GM19463 (cell line): Measurements from ENCODE around the gene MINDY4.

Experiments
- ATAC-seq: cut with Tn5 transposase; IDR thresholded peaks from one replicate; pipeline ENCODE4 v1.9.1; 2021; ENCODE audit warnings: mild to moderate bottlenecking, moderate library complexity; ENCODE audit not compliant: unreplicated experiment

Gene MINDY4

DNA sequence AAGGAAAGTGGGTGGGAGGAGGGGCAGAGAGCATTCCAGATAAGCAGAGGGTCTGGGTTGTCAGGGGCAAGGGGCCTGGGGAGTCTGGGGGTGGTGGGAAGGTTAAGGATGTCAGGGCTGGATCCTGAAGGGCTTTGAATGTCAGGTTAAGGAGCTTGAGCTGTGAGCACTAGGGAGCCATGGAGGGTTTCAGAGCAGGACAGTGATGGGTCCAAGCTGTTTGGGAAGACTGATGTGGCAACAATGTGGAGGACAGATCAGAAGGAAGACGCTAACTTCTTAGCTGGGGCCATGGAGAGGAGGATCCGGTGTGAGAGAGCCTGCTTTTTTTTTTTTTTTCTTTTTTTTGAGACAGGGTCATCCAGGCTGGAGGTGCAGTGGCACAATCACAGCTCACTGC, 126.6 kb downstream of the MINDY4 start:
- ATAC-seq: no peak

DNA sequence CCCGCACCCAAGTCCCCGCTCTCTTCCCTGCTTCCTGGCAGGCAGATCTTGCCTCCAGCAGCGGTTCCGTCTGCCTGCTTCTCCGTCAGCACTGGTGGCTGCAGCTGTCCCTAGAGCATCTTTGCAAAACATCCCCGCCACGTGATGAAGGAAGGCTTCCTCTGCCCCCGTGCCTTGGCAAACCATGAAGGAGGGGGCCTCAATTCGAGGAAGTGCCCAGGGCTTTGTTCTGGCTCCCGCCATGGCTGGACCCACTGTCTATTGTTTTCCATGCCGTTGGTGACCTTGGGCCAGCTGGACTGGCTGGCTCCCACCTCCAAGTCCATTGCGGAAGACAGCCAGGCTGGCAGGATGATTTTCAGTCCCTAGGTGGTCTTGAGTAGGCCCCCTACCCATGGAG, 127.2 kb downstream of the MINDY4 start:
- ATAC-seq: no peak

DNA sequence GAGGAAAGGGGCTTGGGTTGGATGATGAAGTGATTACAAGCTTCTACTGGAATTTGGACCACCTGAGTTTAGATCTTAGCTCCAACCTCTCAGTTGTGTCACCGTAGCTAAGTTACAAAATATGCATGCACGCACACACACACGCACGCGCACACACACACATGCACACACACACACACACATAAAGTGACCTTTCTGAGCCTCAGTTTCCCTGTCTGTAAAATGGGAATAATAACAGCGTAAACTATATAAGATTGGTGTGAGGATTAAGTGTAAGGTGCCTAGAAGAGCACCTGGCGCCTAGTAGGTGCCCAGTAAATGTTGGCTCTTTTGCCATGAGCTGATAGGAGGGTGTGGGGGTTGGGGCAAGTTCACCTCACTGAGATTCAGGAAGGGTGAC, 127.8 kb downstream of the MINDY4 start:
- no peak for ATAC-seq

DNA sequence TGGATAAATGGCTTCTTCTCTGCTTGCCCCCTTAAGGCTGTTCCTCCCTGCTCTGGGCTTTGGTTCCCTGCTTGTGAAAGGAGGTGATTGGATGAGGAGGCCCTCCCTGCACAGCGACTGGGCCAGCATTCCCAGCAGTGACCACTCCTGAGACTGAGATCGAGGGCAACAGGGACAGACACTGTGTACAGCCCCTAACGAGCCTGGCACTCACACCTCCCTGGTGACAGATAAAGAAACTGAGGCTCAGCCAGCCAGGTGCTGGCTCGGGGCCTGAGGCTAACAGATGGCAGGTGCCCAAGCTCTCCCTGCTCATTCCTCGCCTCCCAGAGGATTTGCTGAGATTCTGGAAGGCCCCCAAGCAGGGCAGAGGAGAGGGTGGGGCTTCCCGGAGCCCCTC, 128.4 kb downstream of the MINDY4 start:
- no peak for ATAC-seq

DNA sequence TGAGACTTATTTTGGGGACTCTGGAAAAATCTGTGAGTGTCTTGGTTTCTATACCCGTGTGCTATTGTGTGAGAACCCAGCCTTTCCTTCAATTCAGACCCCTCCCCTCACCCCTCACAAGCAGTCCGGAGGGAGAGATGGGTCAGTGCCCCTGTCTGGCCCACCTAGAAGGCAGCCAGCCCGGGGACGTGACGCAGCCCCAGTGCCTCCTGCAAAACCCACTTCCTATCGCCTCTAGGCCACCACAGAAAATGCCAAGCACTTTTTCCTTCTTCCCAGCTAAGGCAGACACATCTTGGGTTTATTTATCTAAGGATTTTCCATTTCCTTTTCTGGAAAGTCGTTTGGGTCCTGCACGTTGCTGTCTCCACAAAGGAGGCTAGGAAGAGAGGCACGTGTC, 128.8 kb downstream of the MINDY4 start:
- no peak for ATAC-seq

DNA sequence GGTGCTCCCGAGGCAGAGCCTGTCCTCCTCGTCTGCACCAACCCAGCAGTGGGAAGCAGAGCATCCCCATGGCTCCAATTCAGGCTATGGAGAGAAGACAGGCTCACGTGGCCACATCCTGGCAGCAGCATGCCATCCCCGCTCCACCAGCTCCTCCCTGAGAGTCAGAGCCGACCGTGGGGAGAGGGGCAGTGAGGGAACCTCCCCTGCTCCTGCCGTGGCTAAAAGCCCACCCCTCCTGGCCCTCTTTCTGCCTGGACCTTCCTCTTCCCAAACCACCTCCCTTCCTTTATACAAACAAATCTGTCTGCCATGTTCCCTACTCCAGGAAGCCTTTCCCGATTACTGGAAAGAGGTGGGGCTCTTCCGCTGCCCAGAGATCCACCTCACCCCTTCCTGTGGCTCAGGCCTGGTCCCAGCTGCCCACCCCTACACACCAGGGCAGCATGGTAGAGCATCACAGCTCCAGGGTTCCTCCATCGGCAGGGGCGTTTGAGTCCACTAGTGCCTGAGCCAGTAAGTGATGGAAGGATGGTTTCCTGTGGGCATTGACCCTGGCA, 129.7 kb downstream of the MINDY4 start:
- no peak for ATAC-seq

DNA sequence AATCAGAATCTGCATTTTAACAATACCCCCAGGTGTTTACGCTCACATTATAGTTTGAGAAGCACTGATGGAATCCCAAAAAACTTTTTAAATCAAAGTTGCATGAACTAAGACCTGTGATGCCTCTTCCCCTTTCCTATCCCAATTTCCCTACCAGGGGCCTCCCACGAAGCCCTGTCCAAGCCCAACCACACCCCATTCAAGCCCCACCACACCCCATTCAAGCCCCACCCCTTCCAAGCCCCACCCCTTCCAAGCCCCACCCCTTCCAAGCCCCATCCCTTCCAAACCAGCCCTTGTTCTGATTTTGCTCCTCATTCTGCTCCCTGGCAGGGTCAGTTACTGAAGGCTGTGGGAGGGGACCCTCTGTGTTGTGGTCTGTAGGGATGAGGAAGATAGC, 130.6 kb downstream of the MINDY4 start:
- no peak for ATAC-seq

DNA sequence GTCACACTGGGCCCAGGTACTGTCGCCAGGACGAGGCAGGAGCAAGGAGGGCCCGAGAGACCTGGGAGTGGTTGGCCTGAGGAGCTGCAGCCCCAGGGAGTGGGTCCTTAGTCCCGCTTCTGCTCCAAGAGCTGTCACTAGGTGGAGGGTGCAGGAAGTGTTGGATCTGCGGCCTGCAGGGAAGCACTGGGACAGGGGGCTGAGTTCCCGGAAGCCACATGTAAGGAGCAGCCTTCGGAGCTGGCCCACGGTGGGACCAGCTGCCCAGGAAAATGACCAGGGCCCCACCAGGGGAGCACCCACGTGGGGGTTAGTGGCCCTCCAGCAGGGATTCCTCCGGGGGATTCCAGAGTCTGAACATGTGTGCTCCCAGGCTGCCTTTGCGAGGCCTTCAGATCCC, 131.2 kb downstream of the MINDY4 start:
- no peak for ATAC-seq

DNA sequence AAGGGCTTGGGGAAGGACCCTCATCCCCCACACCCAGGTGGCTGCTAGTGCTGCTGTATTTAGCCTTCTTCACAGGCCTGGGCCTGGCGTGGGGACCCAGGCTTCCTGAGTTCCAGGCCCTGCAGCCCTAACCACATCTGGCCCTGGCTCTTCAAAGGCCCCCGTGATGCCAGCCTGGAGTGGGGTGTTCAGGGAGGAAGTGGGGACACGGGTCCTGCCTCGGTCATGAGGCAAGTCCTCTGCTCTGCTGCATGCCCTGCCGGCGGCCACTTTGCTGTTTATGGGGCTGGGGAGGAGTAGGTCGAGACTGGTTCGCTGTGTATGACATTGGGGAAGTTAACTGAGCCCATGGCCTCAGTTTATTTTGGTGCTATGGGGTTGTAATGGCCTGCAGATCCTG, 131.9 kb downstream of the MINDY4 start:
- ATAC-seq: no peak

DNA sequence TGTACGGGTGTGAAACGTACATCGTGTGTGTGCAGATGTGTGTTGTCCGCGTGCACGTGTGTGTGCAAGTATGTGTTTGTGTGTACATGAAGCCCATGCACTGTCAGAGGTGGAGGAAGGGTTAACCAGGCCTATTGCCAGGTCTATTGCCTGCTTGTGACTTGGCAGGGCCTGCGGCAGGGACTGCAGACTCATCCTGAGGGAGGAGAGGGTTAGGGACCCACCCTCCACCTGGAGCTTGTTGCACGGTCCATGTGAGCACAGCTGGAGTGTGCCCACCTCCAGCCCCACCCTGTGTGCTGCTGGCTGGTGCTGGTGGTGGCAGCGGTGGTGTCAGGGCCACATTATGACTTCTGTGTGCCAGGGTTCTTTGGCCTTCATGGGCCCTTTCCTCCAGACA, 133.3 kb downstream of the MINDY4 start:
- ATAC-seq: no peak

DNA sequence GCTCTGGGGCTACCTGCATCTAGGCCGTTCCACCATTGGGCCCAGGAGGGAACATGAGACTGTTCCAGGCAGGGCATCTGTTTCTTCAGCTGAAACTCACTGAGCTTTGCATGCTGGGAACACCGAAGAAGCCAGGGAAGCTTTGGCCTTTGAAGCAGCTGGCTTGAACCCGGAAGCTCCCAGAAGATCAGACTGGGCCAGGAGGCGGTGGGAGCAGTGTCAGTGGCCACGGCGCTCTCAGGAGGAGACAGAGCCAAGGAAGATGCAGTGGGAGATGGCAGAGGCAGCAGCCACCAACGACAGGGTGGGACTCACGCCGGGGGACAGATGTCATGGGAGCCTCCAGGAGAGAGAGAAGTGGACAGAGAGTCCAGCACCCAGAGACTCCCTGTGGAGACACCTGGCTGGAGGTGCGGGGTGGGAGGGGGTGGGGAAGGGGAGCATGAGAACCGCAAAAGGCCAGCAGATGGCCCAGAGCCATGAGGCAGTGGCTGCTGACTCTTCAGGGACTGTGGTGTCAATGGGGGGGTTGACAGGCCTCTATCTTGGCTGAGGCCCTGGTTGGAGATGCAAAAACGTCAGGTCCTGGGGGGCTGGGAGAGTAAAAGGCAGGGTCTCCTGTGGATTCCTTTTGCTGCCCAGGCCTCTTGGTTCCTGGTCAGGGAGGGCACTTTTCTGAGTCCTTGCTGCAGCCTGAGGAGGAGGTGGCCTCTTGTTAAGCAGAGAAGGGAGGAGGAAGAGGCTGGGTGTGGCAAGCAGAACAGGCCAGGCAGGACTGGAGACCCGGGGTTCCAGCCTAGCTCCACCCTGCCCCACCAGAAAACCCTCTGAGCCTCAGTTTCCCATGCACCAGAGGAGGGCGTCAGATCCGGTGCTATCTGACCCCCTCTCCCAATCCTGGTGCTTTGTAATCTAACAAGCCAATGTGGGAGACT, 134.1 kb downstream of the MINDY4 start:
- ATAC-seq: no peak

DNA sequence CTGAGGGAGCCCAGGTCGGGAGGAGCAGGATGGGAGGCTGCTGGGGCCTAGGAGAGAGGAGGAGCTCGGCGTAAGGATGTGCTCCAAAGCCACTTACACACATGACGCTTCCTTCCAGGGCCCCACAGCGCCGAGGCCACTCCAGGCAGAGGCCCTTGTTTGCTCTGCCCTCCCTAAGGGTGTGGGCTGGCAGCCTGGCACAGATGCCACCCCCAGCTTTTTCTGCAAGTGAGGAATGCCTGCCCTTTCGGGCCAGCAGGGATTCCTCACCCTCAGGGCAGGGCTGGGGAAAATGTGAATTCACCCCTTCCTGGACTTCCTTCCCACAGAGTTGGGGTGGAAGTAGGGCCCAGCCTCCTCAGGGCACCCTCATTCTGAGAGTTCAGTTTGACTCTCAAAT, 134.8 kb downstream of the MINDY4 start:
- no peak for ATAC-seq

DNA sequence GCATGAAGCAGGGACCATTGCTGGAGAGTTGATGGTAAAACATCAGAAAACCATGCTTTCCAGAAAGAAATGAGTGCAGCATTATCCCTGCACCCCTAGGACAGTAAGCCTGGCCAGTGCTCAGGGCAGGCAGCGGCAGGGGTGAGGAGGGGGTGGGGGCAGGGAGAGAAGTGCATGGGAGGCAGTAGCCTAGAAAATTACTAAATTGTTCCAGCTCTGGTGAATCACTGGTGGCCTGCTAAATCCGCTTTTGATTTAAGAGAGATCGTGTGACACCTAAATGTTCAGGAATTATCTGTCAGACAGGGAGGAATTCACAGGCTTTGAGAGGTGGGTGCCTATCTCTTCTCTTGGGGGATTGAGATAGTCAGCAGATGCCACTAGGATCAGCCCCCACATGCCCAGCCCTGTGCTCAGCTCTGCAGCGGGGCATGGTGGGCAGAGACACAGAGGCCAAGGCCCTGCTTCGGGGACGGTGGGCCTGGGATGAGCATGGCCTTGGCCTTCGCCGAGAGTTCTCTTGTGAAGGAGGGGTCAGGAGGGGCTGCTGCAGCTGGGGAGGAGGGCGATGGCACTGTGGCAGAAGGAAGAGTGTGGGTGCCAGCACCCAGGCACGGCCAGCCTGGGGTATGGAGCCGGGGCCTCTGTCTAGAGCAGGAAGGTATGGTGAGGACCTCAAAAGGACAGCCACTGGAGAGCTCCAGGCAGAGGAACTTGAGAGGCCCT, 135.5 kb downstream of the MINDY4 start:
- no peak for ATAC-seq

DNA sequence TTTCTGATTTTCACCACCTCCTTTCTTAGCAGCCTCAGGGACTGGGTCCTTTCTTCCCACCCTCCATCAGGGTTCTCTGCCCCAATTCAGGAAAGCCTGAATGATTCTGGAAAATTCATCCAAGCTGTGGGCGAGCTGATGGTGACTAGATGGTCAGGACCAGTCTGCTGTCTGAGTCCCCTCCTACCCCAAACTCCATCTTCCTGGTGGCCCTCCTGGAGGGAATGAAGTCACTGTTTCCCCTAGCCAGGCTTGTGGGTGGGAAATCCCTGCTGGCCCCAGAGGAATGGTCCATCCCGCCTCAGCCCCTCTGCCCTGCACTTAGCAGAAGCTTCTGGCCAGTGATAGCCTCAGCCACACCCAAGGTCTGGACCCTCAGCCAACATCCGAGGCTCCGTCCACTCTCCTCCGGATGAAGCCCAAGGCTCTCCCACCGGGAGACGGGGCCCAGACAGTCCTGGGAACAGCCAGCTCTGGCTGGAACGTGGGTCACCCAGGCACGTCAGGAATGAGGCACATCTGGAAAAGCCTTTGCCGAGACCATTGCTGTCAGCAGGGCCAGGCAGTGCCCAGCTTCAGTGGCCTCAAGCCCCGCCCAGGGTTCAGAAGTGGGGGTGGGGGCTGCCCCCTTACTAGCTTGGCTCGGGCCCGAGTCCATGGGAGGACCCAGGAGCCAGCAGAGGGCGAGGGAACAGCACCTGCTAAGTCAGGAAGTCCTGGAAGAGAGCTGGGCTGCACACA, 136.5 kb downstream of the MINDY4 start:
- ATAC-seq: no peak

DNA sequence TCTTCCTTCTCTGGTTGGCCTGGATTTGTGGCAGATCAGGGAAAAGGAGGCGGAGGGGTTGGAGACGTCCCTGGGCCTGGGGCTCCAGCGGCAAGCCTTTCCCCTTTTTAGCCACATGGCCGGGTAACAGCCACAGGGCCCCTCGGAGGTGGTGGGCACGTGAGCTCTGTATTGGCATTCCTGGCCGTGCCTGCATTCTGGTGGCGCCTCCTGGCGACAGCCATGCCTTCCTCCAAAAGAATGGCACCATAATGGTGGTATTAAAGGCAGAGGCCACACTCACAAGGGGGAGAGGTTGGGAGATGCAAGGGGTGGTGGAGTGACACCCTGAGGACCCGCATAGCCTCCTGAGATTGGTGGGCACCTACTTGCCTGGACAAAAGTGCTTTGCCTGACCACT, 137.5 kb downstream of the MINDY4 start:
- no peak for ATAC-seq

DNA sequence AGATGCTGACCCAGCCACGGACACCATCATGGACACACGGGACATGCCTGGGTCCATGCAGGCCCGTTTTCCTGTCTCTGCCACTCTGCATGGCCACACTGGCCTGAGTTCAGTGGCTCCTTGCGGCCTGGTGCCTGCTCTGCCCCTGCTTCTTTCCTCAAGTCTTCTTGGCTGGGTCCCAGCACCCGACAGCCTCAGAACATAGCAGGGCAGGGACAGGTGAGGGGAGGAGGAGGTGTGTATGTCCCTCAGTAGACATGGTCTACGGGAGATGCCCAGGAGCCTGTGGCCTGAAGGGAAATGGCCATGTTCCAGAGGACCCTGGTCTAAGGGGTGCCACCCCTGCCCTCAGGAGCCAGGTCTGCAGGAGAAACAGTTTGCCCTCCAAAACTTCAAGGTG, 138.2 kb downstream of the MINDY4 start:
- no peak for ATAC-seq

DNA sequence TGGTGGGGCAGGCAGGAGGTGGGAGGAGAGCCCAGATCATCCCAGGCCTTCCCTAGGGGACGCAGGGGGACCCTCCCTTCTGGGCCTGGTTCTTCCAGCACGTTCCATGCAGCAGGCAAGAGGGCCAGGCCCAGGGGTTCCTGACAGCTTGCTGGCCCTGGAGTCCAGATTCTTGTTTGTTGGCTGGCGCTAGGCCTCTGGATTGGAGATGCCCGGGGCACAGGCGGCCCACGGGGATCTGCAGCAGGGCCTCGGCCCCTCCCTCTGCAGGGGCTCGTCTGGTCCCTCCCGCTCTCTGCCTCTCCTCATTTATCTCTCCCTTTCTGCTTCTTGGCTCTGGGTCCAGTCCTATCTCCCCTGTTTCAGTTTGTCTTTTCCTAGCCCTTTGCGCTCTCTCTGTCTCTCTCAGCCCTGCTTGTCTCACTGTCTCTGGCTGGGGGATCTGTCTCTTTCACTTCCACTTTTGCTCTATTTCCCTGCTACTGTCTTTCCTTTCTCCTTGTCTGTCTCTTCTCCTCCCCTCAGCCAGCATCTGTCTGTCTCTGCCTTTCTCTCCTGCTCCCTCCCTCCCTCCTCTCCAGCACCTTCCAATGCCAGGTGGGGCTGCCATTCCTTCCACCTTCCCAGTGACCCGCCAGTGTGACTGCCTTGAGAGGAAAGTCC, 139.3 kb downstream of the MINDY4 start:
- ATAC-seq: no peak

DNA sequence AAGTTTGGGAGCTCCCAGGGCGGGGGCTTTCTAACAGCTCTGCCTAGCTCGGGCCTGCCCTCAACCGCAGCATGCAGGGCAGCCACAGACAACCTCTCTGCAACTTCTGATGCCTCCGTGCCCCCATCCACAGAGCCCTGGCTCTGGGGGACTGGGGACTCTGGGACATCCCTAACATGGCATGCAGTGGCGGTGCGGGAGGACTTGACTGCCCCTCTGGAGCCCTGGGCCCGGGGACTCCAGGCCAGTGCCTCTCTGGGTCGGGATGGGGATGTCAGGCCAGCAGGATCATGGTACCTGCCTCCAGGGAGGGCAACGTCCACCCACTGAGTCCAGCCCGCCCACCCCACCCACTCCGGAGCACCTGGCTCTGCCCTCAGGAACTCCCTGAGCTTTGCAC, 139.9 kb downstream of the MINDY4 start:
- no peak for ATAC-seq

DNA sequence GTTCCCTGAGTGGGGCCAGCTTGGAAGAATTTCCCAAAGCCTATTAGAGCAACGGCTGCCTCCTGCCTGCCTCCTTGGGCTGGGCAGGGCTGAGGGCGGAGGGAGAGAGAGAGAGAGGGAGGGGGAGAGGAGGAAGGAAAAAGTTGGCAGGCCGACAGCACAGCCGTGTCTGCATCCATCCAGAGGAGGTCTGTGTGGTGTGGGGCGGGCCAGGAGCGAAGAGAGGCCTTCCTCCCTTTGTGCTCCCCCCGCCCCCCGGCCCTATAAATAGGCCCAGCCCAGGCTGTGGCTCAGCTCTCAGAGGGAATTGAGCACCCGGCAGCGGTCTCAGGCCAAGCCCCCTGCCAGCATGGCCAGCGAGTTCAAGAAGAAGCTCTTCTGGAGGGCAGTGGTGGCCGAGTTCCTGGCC, 140.3 kb downstream of the MINDY4 start, which contains the start of gene AQP1:
Gene AQP1 (plus strand): TSS at position 293 of the 409 bp plus-strand sequence. CDS start 57 bp downstream, at position 350.
- no peak for ATAC-seq

DNA sequence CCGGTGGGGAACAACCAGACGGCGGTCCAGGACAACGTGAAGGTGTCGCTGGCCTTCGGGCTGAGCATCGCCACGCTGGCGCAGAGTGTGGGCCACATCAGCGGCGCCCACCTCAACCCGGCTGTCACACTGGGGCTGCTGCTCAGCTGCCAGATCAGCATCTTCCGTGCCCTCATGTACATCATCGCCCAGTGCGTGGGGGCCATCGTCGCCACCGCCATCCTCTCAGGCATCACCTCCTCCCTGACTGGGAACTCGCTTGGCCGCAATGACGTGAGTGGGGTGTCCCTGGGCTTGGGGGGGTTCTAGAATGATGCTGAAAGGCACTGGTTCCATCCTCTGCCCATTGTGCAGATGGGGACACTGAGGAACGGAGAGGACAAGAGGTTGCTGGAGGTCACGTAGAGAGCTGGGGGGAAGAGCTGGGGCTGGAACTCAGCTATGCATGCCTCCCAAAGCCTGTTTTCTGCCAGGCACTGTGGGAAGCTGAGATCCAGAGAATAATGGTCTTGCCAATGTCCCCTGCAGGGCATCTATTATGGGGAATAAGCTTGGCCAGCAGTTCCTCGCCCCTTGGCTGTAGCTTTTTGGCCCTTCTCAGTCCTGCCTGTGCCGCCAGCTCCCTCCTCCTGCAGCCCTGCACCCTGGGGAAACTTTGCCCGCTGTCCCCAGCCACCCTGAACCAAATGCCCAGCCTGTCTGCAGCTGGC, 141.0 kb downstream of the MINDY4 start:
- no peak for ATAC-seq
